Measurements from ENCODE around the gene JMJD8.

JMJD8 gene

DNA sequence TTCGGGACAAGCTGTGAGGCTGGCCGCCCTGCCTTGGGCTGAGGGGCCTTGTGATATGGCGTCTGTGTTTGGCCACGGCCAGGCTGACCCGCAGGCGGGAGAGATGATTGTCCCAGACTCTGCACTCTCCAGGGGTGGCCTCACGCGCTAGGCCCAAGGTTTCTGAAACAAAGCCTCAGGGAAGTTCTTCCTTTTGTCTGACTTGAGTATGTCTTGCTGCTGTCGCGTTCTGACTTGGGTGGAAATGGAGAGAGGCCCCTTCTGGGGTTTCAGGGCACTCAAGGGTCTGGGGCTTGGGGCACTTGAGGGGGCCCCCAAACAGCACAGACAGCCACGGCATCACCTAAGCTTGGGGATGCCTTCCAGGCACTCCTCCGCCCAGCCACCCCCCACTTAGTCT, 26.9 kb upstream of the JMJD8 start:
- TF ChIP-seq CTCF (IDR thresholded peaks at IDR 0.05; ENCODE audit: low read depth, low read length), result no peak
- H3K27me3 ChIP-seq, result no peaks in the 10 kb centered on the region
- no peak overlapping the region for H3K4me3 ChIP-seq (ENCODE audit: low read depth, low read length)
- H3K9me3 ChIP-seq, result no peaks in the 10 kb centered on the region
- H3K4me1 ChIP-seq, result peaks cover 30% of the 10 kb centered on the region
- no peak for DNase-seq
- H3K36me3 ChIP-seq, result no peaks in the 10 kb centered on the region

DNA sequence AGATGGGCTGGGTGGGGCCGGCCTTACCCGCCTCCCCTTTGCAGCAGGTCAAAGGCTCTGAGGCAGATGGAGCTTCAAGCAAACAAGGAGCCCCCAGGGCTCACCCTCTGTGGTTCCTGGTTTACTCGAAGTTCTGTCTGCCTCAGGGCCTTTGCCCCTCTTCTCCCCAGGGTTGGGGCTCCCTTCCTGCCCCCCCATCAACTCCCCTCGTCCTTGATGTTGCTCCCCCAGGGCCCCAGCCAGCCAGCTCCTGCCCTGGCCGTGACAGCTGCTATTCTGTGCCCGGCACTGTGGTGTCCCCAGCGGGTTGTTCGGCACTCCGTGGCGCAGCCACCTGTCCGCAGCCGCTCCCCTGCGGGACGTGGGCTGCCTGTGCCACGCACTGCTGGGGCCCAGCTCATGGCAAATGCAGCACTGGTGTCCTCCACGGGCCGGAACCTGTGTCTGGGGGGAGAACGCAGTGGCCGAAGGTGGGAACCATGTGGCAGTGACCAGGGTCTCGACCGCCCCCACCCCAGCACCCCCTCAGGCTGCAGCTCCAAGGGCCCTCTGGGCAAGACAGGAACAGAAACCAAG, 26.5 kb upstream of the JMJD8 start:
- no peak for DNase-seq
- Histone ChIP-seq H3K36me3 (no peaks in the 10 kb centered on the region), H3K9me3 (no peaks in the 10 kb centered on the region), H3K4me3 (ENCODE audit: low read depth, low read length) (peak overlapping the region; percentile 44; the same call in 1 of the 2 replicates), H3K4me1 (peaks cover 30% of the 10 kb centered on the region), H3K27me3 (no peaks in the 10 kb centered on the region)
- no peak for TF ChIP-seq CTCF (IDR thresholded peaks at IDR 0.05; ENCODE audit: low read depth, low read length)

DNA sequence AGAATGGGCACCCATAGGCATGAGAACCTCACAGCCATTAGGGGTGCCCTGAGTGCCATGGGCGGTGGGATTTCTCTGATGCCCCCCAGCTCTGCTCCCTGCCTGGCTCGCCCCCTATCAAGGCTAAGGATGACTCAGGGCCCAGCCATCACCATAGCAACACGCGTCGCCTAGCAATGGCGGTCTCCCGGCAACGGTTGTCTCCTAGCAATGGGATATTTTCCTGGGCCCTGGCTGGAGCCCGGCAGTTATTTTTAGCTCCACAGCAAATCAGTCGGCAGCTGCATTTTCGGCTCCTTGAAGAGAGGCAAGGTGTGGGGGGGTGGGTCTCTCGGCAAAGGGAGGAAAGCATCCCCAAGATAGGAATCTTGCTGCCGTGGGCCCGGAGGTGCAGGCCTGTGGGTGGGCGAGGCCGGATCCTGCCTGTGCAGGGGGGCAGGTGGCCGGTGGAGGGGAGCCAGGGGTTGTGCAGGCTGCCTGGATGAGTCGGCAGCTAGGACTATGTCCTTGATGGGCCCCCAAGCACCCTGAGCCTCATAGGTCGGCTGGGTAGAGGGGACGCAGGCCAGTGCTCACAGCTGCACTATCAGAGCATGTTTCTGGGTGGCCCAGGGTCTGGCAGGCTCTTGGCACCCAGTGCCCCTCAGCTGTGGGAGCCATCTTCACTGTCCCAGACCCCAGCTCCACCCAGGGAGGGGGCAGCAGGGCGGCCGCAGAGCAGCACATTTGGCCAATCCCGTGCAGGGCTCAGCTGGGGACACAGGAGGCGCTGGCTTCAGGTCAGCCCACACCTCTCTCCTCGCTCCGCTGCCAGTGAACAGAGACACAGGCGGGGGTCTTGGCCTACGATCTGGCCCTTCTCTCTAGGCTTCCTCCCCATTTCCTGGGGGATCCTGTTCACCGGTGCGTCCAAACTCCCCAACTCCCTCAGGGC, 25.7 kb upstream of the JMJD8 start:
- Histone ChIP-seq H3K27me3 (no peaks in the 10 kb centered on the region), H3K36me3 (no peaks in the 10 kb centered on the region), H3K9me3 (no peaks in the 10 kb centered on the region), H3K4me1 (peaks cover 30% of the 10 kb centered on the region), H3K4me3 (ENCODE audit: low read depth, low read length) (peak overlapping the region; percentile 44)
- peak; percentile 95 for DNase-seq
- no peak; the same call in 1 of the 2 replicates for TF ChIP-seq CTCF (IDR thresholded peaks at IDR 0.05; ENCODE audit: low read depth, low read length)

- Histone ChIP-seq H3K36me3 (0 out of 2 replicates have a peak, but pooled peaks cover under 1% of the 10 kb centered on the region), H3K4me3 (ENCODE audit: low read depth, low read length) (no peak overlapping the region), H3K9me3 (no peaks in the 10 kb centered on the region), H3K4me1 (peaks cover 28% of the 10 kb centered on the region), H3K27me3 (no peaks in the 10 kb centered on the region)
- DNase-seq, result no peak
- TF ChIP-seq CTCF (IDR thresholded peaks at IDR 0.05; ENCODE audit: low read depth, low read length), result no peak
Observed at GRCh38 chr16:708959-709358, 24.8 kb upstream of the JMJD8 start.

DNA sequence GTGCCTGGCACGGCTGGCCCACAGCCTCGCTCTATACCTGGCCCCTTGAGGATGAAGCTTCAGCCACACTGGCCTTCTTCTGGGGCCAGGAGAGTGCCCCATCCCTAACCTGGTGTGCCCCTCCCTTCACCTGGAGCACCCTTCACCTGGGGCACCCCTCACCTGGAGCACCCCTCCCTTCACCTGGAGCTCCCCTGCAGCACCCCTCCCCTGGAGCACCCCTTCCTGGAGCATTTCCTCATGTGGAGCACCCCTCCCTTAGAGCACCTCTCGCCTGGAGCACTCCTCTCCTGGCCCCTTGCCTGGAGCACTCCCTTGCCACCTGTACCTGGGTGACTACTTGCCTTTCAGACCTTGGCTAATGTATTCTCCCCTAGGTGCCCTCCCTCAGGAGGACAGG, 23.9 kb upstream of the JMJD8 start:
- no peaks in the 10 kb centered on the region for H3K27me3 ChIP-seq
- no peak overlapping the region for H3K4me3 ChIP-seq (ENCODE audit: low read depth, low read length)
- no peak for DNase-seq
- no peaks in the 10 kb centered on the region for H3K9me3 ChIP-seq
- no peak for TF ChIP-seq CTCF (IDR thresholded peaks at IDR 0.05; ENCODE audit: low read depth, low read length)
- 0 out of 2 replicates have a peak, but pooled peaks cover 3% of the 10 kb centered on the region for H3K36me3 ChIP-seq
- peaks cover 28% of the 10 kb centered on the region for H3K4me1 ChIP-seq

GRCh38 chr16:707062-707538, 23.0 kb upstream of the JMJD8 start:
- Histone ChIP-seq H3K4me1 (peaks cover 28% of the 10 kb centered on the region), H3K9me3 (no peaks in the 10 kb centered on the region), H3K27me3 (no peaks in the 10 kb centered on the region), H3K4me3 (ENCODE audit: low read depth, low read length) (no peak overlapping the region), H3K36me3 (peaks cover 9% of the 10 kb centered on the region)
- DNase-seq, result no peak
- no peak for TF ChIP-seq CTCF (IDR thresholded peaks at IDR 0.05; ENCODE audit: low read depth, low read length)
